Astrocyte of the spinal cord (primary cell): ENCODE measurements around the gene ZNF443.
"Not testable (repeated sequence)": the region's sequence is repeated elsewhere in the genome, so short reads cannot be mapped to it uniquely, and the experiment has no call there.

ENCODE experiments used
- DNase-seq: peaks from one replicate; pipeline ENCODE4 v3.0.0; 2011; ENCODE audit warnings: low read depth, low spot score
- H3K4me3 ChIP-seq: 2 replicates; pipeline ENCODE4 v1.5.1; 2011; ENCODE audit warnings: low read depth, mild to moderate bottlenecking, low read length, moderate library complexity
- in situ Hi-C: cut with HindIII; loops from 2 replicates; pipeline ENCODE4 v1.10.0; 2017; ENCODE audit warnings: low sequenced_read_pairs
- TF ChIP-seq, protein P1 (sequence below): IDR thresholded peaks from 2 replicates; pipeline ENCODE4 v1.5.1; 2012; ENCODE audit warnings: low read depth, mild to moderate bottlenecking, low read length, inconsistent platforms

The ZNF443 gene

GRCh38 chr19:12440541-12441316 is at the start of gene ZNF443:
Gene ZNF443, minus strand, starts transcription at chr19:12441021. Its CDS starts 107 bp downstream, at chr19:12440914.
- in situ Hi-C loops: no loop called here
- TF ChIP-seq, protein P1, sequence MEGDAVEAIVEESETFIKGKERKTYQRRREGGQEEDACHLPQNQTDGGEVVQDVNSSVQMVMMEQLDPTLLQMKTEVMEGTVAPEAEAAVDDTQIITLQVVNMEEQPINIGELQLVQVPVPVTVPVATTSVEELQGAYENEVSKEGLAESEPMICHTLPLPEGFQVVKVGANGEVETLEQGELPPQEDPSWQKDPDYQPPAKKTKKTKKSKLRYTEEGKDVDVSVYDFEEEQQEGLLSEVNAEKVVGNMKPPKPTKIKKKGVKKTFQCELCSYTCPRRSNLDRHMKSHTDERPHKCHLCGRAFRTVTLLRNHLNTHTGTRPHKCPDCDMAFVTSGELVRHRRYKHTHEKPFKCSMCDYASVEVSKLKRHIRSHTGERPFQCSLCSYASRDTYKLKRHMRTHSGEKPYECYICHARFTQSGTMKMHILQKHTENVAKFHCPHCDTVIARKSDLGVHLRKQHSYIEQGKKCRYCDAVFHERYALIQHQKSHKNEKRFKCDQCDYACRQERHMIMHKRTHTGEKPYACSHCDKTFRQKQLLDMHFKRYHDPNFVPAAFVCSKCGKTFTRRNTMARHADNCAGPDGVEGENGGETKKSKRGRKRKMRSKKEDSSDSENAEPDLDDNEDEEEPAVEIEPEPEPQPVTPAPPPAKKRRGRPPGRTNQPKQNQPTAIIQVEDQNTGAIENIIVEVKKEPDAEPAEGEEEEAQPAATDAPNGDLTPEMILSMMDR: no peak
- DNase-seq: peak; percentile 98
- peak within 1 kb of the TSS; percentile 59 for H3K4me3 ChIP-seq

DNA sequence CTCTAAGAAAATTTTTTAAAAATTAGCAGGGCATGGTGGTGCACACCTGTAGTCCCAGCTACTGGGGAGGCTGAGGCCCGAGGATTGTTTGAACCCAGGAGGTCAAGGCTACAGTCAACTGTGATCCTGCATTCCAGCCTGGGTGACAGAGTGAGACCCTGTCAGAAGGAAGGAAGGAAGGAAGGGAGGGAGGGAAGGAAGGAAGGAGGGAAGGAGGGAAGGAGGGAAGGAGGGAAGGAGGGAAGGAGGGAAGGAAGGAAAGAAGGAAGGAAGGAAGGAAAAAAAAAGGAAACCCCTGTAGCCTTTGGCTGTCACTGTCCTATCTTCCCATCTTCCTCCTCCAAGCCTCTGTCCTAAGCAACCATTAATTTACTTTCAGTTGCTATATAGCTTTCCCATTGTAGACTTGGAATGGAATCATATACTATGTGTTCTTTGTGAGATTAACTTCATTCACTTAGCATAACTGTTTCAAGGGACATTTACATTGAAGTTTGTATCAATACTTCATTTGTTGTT is 45.5 kb upstream of the ZNF443 start:
- in situ Hi-C loops, H3K4me3 ChIP-seq, DNase-seq: not testable (repeated sequence)

DNA sequence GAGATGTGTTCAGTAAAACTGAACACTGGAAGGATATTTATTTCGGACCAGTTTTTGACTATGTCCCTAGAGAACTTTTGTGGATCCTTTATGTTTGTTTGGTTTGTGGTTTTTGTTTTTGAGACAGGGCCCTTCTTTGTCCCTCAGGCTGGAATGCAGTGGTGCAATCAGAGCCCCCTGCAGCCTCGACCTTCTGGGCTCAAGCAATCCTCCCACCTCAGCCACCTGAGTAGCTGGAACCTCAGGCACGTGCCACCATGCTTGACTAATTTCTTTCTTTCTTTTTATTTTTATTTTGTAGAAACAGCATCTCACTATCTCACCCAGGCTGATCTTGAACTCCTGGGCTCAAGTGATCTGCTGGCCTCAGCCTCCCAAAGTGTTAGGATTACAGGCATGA is 44.8 kb upstream of the ZNF443 start:
- no peak for DNase-seq
- in situ Hi-C loops: no loop called here
- TF ChIP-seq, protein P1: no peak
- no peak overlapping the region for H3K4me3 ChIP-seq

DNA sequence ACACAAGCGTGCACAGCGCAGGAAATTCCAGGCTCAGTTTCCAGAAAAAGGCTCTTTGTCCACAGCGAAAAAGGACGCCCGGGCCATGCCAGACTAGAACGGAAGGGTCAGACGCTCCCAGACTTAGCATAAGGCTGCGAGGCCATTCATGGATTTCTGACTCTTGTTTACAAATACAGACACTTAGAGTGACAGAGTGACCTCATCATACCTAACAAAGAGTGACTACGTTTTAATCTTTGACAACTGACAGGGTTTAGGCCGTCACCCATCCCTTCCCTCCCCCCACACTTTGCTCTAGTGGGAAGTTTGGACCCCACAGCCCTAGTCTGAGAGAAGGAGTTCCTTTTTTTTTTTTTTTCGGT is 44.2 kb upstream of the ZNF443 start:
- in situ Hi-C loops: no loop called here
- no peak for DNase-seq
- TF ChIP-seq, protein P1: no peak
- H3K4me3 ChIP-seq: peak overlapping the region; percentile 87

- TF ChIP-seq, protein P1: no peak
- peak; percentile 85 for DNase-seq
- in situ Hi-C loops: no loop called here
- peak within 1 kb of the TSS; percentile 87 for H3K4me3 ChIP-seq
These were observed 43.7 kb upstream of the ZNF443 start, which contains the start of gene ZNF709 for GRCh38 chr19:12484371-12485051. Gene ZNF709, minus strand, starts transcription at chr19:12484816. Its CDS starts 159 bp downstream, at chr19:12484657.

DNA sequence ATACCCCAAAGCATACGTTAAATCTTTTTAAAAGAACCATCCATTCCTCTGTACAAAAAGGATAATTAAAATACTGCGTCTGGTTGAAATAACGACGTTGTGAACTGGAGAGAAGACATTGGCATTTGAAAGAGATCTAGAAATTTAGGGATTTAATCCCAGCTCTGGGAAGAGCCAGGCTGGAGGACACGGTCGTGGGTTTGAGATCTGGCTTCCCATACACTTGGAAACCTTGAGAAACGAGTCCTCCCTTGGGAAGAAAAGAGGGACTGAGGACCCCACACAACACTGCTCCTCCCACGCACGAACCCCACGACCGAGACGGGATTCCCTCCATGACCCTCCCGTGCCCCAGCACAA is 43.2 kb upstream of the ZNF443 start:
- TF ChIP-seq, protein P1: no peak
- peak overlapping the region; percentile 87 for H3K4me3 ChIP-seq
- in situ Hi-C loops: no loop called here
- DNase-seq: peak; percentile 21

DNA sequence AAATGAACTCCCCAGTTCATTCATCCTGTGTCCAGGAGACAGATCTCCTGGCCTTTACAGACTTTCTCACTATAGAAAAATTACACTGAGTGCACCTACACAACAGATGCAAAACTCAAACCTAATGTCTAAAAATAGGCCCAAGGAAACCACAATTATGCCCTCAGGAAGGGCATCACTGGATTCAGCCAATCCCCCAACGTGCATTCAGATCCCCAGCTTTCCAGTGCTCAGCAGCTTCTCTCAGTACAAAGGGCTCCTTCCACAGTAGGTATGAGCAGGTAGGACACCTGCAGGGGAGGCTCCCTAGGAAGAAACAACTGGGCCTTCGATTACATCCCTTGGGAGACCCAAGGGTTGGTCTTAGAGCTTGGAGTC is 41.7 kb upstream of the ZNF443 start:
- TF ChIP-seq, protein P1: no peak
- no peak for DNase-seq
- no peak overlapping the region for H3K4me3 ChIP-seq
- in situ Hi-C loops: no loop called here
